SK-N-MC (cell line): ENCODE measurements around the gene SLC31A1.

Experiments
- EZH2 ChIP-seq: fragments of 200-600 bp; sonication (generic); IDR thresholded peaks from one replicate; pipeline ENCODE4 v1.6.1; 2017; ENCODE audit warnings: antibody characterized with exemption
- FOXP2 ChIP-seq: optimal IDR thresholded peaks from 2 replicates; pipeline ENCODE3; 2011; ENCODE audit warnings: mild to moderate bottlenecking, moderate library complexity; ENCODE audit not compliant: insufficient read depth; ENCODE audit errors: extremely low read length, control extremely low read depth
- POLR2AphosphoS5 ChIP-seq: IDR thresholded peaks from 2 replicates; pipeline ENCODE4 v1.6.1; 2012; ENCODE audit warnings: mild to moderate bottlenecking, low read depth, low read length, borderline replicate concordance

GRCh38 chr9:113310538-113310937, 89.2 kb downstream of the SLC31A1 start:
- TF ChIP-seq POLR2AphosphoS5 (no peak), EZH2 (no peak), FOXP2 (no peak)
